GM19455 (cell line): ENCODE results near the gene EPN2.

Experiments used
- ATAC-seq: cut with Tn5 transposase; IDR thresholded peaks from one replicate; pipeline ENCODE4 v1.9.1; 2021; ENCODE audit not compliant: unreplicated experiment

Gene EPN2

GRCh38 chr17:19363114-19363438 is 125.9 kb downstream of the EPN2 start:
- no peak for ATAC-seq

- ATAC-seq, result no peak
Observed at GRCh38 chr17:19363460-19364035, 126.4 kb downstream of the EPN2 start.

GRCh38 chr17:19364699-19365498 is 127.7 kb downstream of the EPN2 start:
- ATAC-seq, result no peak

- no peak for ATAC-seq
Observed at GRCh38 chr17:19365499-19365817, 128.3 kb downstream of the EPN2 start.

GRCh38 chr17:19365833-19366636 is 128.9 kb downstream of the EPN2 start:
- no peak for ATAC-seq

GRCh38 chr17:19366637-19366972 is 129.4 kb downstream of the EPN2 start:
- no peak for ATAC-seq

- no peak for ATAC-seq
Observed at GRCh38 chr17:19368229-19368628, 131.1 kb downstream of the EPN2 start.

- no peak for ATAC-seq
Observed at GRCh38 chr17:19369107-19369778, 132.1 kb downstream of the EPN2 start.

- no peak for ATAC-seq
Observed at GRCh38 chr17:19369846-19370492, 132.8 kb downstream of the EPN2 start.

- peak; percentile 51 for ATAC-seq
Observed at GRCh38 chr17:19370493-19370960, 133.4 kb downstream of the EPN2 start.

- no peak for ATAC-seq
Observed at GRCh38 chr17:19371259-19372010, 134.3 kb downstream of the EPN2 start.

- ATAC-seq, result no peak
Observed at GRCh38 chr17:19372011-19372370, 134.8 kb downstream of the EPN2 start.

- ATAC-seq, result no peak
Observed at GRCh38 chr17:19372439-19372838, 135.3 kb downstream of the EPN2 start.

GRCh38 chr17:19372866-19373504 is 135.8 kb downstream of the EPN2 start:
- ATAC-seq, result no peak

GRCh38 chr17:19374136-19374535 is 137.0 kb downstream of the EPN2 start:
- ATAC-seq, result no peak

- no peak for ATAC-seq
Observed at GRCh38 chr17:19375732-19376131, 138.6 kb downstream of the EPN2 start.

- no peak for ATAC-seq
Observed at GRCh38 chr17:19376811-19377210, 139.6 kb downstream of the EPN2 start.

- ATAC-seq, result peak; percentile 86
Observed at GRCh38 chr17:19377602-19378415, 140.6 kb downstream of the EPN2 start.
